IPS-NIHi7 (cell line): ENCODE results near the gene BTK.

Experiments used
- DNase-seq: peaks from one replicate; pipeline ENCODE4 v3.0.0; 2012; ENCODE audit warnings: mixed read lengths; ENCODE audit errors: extremely low spot score

BTK gene

GRCh38 chrX:101385795-101386541 lies at the start of gene BTK:
BTK (minus strand) TSS chrX:101386191; CDS start chrX:101375284, 10,907 bp downstream.
- DNase-seq, result peak; percentile 15

- no peak for DNase-seq
Measured at GRCh38 chrX:101430457-101431078, 44.6 kb upstream of the BTK start.

DNA sequence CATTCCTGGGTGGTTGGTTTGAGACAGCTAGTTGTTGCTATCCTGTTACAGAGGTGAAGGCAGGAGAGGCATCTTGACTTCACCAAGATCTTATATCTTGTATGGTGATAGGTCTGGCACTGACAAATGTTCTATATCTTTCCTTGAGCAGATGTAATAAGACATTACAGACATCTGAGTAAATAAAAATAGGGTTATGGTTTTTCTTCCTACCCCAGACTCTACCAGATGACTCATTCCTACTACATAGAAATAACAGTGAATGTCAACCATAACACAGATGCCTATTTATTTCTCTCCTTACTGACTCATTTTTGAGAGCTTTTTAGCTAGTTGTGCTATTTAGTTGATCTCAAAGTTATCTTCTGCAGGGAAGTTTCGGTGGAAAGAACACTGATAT lies 43.9 kb upstream of the BTK start:
- DNase-seq, result no peak

DNA sequence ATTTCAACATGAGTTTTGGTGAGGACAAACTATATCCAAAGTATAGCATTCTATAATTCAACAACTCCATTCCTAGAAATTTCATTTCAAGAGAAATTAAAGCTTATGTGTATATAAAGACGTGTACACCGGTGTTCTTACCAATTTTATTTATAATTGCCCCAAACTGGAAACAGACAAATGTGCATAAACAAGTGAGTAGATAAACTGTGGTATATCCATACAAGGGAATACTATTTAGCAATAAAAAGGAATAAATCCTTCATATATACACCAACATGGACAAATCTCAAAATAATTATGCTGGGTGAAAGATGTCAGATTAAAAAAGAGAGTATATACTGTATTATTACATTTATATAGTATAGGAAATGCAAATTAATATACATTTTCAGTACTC lies 42.0 kb upstream of the BTK start:
- DNase-seq, result no peak

- no peak for DNase-seq
Measured at GRCh38 chrX:101419489-101419888, 33.5 kb upstream of the BTK start.

DNA sequence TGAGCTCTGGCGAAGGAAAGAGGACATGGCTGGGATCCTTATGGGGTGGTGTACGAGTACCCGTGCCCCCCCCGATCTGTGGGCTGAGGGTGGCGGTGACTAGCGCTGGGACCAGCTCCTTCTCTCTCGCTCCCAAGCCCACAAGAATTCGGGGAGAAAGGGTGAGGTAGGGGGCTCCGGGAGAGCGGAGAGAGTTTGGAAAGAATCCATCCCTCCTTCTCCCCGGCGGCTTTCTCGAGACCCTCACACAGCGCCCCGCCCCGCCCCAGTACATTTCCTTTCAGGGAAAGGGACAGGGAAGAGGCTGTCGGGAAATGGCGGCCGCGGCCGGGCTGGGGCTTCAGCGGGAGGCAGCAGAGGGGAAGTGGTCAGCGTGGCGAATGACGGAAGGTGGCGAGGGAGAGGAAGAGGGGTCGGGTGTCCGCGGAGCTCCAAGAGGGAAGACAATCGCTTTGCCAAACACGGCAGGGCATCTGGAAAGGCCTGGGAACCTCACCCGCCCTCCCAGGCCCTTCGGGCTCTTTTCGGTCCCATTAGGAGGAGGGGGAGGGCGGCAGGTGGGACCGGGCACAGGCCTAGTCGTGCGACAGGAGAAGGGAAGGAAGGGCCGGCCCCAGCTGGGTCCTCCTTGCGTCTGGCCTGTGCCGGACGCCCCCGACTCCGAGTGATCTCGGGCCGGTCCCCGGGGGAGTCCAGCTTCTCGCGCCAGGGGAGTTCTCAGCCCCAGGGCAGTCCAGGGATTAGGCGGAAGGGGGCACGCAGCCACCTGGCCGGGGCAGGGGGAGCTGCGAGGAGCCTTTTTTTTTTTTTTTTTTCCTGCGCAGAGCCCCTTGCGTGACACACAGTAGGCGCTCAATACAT lies 32.2 kb upstream of the BTK start:
- DNase-seq, result peak; percentile 59

DNA sequence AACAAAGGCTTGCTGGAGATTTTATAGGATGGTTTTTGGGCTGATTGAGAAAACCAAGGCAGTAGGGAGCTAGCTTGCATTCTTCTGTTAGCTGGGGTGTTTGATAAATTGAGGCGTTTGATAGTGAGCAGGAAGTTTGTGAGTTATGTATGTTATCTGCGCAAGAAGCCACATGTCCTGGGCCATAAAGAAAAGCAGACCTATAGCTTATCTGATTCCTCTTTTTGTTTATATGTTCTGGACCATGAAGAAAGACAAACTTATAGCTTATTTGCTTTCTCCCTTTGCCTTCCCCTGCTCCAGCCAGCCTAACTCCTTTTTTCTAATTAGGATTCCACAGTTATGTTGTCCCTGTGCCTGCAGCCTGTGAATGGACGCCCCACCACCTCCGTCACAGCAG lies 31.2 kb upstream of the BTK start:
- DNase-seq, result no peak

GRCh38 chrX:101416691-101417090 lies 30.7 kb upstream of the BTK start:
- DNase-seq, result no peak

DNA sequence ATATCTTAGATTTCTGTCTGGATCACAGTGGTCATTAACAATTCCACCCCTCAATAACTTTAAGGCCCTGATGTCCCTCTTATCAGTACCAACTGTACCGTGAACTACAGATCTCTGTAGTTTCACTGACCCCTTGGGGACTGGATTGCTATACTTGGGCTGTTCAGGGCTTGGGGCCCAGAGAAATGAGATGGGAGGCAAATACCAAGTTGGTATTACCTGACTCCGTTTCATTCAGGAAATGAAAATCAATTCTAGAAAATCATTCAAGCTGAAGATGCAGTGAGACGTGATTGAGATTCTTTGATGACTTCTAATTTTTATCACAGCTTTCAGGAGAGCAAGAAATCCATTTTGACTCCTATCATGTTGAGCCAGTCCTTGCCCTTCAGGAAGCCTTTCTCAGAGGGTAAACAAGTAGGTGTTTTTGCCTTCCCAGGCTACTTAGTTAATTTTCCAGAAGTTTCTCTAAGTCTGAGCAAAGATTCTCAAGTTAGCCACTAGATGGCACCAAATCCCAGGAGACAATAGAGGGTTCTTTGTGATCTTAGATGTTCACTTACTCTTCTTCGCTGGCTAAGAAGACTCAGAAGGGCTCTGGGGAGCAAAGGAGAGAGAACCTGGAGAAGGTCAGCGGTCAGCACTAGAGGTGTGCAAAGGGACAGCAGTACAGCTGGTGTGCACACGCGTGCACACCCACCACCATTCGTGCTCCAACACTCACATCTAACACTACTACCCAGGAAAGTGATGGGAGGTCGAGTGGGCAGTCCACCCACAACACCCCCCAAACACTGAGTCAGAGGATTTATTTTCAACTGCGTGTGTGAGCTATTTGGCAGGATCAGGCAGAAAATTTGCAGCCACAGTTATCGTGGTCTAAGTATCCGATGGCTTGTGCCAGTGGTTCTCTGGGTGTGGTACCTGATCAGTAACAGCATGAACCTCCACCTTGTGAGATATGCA lies 29.5 kb upstream of the BTK start:
- peak; percentile 48 for DNase-seq

DNA sequence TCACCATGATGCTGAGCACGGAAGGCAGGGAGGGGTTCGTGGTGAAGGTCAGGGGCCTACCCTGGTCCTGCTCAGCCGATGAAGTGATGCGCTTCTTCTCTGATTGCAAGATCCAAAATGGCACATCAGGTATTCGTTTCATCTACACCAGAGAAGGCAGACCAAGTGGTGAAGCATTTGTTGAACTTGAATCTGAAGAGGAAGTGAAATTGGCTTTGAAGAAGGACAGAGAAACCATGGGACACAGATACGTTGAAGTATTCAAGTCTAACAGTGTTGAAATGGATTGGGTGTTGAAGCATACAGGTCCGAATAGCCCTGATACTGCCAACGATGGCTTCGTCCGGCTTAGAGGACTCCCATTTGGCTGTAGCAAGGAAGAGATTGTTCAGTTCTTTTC lies 26.0 kb upstream of the BTK start:
- DNase-seq, result no peak

DNA sequence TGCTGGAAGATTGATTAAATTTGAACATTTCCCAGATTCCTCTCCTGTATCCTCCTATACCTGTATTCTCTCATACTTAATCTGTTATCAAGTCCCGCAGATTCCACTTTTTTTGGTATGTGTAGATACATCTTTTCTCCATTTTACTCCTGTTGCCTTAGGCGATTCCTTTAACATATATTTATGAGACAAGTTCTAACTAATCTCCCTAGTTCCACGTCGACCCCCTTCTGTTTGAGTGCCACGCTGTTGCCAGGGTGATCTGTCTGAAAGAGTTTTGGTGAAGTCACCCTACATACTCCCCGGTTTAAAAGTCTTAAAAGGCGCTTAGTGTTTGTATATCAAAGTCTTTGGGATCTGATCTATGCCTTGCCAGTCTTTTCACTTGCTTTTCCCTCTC lies 24.5 kb upstream of the BTK start:
- no peak for DNase-seq

- DNase-seq, result no peak
Measured at GRCh38 chrX:101409043-101409442, 23.1 kb upstream of the BTK start.

- DNase-seq, result no peak
Measured at GRCh38 chrX:101408532-101408841, 22.5 kb upstream of the BTK start.

GRCh38 chrX:101407748-101408531 lies 21.9 kb upstream of the BTK start, which contains the start of the genes GLA and HNRNPH2:
GLA (minus strand) TSS chrX:101407925; CDS start chrX:101407903, 22 bp downstream.
HNRNPH2 (plus strand) TSS chrX:101408222; CDS start chrX:101411989, 3,767 bp downstream.
- peak; percentile 76 for DNase-seq

DNA sequence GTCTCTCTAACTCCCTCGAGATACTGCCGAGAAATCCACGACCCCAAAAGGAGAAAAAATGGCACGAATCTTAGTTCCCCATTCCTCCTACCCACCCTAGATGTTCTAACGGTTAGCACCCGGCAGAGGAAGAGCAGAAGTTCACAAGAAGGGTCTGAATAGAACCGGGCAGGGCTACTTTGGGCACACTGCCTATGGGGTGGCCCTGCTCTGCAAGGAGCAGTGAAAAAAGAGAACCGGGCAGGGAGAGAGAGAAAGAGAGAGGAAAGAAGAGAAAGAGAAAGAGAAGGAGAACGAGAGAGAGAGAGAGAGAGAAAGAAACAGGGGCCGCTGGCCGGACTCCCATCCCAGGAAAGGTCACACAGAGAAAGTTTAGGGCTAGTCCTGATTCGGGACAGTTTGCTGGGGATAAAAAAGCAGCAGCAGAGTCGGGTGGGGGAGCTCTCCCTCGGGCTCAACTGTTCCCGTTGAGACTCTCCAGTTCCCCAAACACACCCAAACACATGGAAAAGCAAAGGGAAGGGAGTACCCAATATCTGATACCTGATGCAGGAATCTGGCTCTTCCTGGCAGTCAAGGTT lies 21.3 kb upstream of the BTK start:
- DNase-seq, result no peak

DNA sequence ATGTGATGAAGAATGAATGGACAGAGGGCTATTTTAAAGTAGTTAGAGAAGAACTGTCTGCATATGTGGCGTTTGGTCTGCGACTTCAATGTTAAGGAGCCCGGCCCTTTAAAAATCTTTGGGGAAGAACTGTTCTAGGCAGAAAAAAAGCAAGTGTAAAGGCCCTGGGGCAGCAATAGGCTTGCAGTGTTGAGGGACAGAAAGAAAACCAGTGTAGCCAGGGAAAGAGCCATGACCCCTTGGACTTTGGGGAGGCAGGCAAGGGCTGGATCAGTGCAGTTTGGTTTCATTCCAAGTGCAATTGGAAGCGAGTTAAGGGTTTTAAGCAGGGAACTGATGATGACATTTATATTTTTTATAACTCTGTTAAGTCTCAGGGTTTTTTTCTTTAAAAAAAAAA lies 13.8 kb upstream of the BTK start:
- no peak for DNase-seq

GRCh38 chrX:101398694-101399093 lies 12.7 kb upstream of the BTK start:
- DNase-seq, result no peak

GRCh38 chrX:101397779-101398178 lies 11.8 kb upstream of the BTK start:
- DNase-seq, result no peak

DNA sequence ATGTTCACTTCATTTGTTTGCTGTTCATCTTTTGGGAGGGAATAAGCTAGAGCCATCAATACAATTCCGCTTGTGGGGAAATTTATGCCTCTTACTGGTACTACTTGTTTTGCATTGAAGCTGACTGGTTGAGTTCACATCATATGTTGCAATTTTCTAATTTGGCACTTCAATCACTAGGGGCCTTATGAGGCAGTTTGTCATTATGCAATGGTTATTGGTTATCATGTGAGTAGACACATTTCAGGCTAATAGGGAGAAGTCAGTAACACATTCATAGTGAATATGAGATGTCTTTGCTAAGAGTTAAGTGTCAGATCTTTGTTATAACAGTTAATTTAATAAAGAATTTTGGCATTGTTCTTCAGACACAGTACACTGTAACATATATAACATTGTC lies 9.8 kb upstream of the BTK start:
- DNase-seq, result no peak

- no peak for DNase-seq
Measured at GRCh38 chrX:101394372-101394771, 8.4 kb upstream of the BTK start.
